SK-N-MC (cell line): ENCODE results near the gene FAM151A.

Experiments used
- EZH2 ChIP-seq: fragments of 200-600 bp; sonication (generic); IDR thresholded peaks from one replicate; pipeline ENCODE4 v1.6.1; 2017; ENCODE audit warnings: antibody characterized with exemption
- FOXP2 ChIP-seq: optimal IDR thresholded peaks from 2 replicates; pipeline ENCODE3; 2011; ENCODE audit warnings: mild to moderate bottlenecking, moderate library complexity; ENCODE audit not compliant: insufficient read depth; ENCODE audit errors: extremely low read length, control extremely low read depth

- no peak for TF ChIP-seq EZH2
- no peak for TF ChIP-seq FOXP2
Measured at GRCh38 chr1:54571803-54572541, 51.4 kb downstream of the FAM151A start.
